Kidney epithelial cell (primary cell): ENCODE data around the gene NFIA. TPM values are rescaled to one million over a fixed set of nuclear protein-coding genes. Genes with fewer than 3 reads are reported as not detected.

Experiments used
- DNase-seq: peaks from one replicate; pipeline ENCODE4 v3.0.0-alpha.2; 2010; ENCODE audit warnings: low read depth
- H3K27me3 ChIP-seq: 2 replicates; pipeline ENCODE4 v1.6.0; 2011; ENCODE audit warnings: low read length; ENCODE audit not compliant: control insufficient read depth, insufficient read depth
- H3K36me3 ChIP-seq: 2 replicates; pipeline ENCODE4 v1.5.1; 2011; ENCODE audit warnings: low read length; ENCODE audit not compliant: control insufficient read depth, insufficient read depth
- H3K4me3 ChIP-seq: 2 replicates; pipeline ENCODE4 v1.5.1; 2011; ENCODE audit warnings: low read depth, mild to moderate bottlenecking, control low read depth, low read length
- total RNA-seq: library from RNA; depleted of rRNA; stranded (reverse); fragments of >200 nt; gene quantifications from 2 replicates; pipeline ENCODE4 v1.2.3, GENCODE V29; 2015
- TF ChIP-seq, protein P1 (sequence below): IDR thresholded peaks from 2 replicates; pipeline ENCODE4 v1.5.1; 2011; ENCODE audit warnings: mild to moderate bottlenecking, moderate library complexity, low read length, control low read depth, inconsistent platforms; ENCODE audit not compliant: insufficient read depth, poor library complexity, severe bottlenecking

NFIA gene
- total RNA-seq, 1 donor from 2014 or later: 3.5 TPM

DNA sequence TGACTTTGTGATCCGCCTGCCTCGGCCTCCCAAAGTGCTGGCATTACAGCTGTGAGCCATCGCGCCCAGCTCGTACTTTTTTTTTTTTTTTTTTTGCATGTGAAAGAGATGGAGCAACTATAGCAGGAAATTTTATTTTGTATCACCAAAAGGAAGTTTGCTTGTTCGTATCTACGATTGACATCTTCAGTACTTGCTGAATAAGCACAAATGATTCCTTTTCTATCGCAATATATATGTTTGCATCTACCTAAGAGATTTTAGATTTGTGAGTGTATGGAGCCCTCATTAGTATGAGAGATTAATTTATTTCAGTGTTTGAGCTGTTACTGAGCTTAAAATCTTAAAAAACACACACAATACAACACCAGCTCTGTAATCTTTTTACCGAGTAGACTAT lies 143.1 kb downstream of the NFIA start:
- no peaks in the 10 kb centered on the region for H3K36me3 ChIP-seq
- no peaks in the 10 kb centered on the region for H3K27me3 ChIP-seq
- TF ChIP-seq, protein P1, sequence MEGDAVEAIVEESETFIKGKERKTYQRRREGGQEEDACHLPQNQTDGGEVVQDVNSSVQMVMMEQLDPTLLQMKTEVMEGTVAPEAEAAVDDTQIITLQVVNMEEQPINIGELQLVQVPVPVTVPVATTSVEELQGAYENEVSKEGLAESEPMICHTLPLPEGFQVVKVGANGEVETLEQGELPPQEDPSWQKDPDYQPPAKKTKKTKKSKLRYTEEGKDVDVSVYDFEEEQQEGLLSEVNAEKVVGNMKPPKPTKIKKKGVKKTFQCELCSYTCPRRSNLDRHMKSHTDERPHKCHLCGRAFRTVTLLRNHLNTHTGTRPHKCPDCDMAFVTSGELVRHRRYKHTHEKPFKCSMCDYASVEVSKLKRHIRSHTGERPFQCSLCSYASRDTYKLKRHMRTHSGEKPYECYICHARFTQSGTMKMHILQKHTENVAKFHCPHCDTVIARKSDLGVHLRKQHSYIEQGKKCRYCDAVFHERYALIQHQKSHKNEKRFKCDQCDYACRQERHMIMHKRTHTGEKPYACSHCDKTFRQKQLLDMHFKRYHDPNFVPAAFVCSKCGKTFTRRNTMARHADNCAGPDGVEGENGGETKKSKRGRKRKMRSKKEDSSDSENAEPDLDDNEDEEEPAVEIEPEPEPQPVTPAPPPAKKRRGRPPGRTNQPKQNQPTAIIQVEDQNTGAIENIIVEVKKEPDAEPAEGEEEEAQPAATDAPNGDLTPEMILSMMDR: no peak
- H3K4me3 ChIP-seq: no peak overlapping the region
- no peak for DNase-seq

DNA sequence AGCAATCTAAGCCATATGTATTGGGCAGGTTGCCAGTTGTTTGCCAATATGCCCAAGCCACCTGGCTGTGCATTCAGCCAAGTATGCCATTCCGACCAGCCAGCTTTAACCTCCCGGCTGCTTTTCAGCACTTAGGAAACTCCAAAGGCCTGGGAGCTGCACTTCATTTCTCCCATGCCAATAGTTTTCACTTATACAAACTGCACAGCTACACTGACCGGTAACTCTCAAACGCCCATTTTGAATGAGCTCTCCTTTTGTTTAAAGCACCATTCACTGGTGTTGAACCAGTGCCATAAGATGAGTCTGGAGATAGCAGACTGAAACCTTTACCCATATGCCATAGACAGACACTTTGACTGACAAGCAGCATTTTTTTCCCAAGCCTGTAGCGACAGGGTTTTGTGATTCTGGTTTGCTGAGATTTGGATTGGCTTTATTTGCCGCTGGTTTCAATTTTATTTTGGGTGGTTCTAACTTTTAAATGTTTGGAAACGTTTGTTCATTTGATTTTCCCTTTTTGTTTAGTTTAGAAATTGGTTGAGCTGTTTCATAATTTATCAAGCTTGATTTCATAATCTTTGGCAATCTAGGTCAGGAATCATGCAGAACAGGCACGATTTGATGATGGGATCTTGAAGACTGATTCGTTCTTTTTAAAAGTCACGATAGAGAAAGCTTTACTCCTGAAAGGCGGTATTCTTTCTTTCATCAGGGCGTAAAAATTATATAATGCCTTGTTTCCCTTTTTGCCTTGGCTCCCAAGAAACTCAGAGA lies 144.6 kb downstream of the NFIA start:
- no peaks in the 10 kb centered on the region for H3K27me3 ChIP-seq
- no peak overlapping the region for H3K4me3 ChIP-seq
- DNase-seq: no peak
- no peaks in the 10 kb centered on the region for H3K36me3 ChIP-seq
- TF ChIP-seq, protein P1: no peak

- no peaks in the 10 kb centered on the region for H3K27me3 ChIP-seq
- TF ChIP-seq, protein P1: no peak
- H3K36me3 ChIP-seq: no peaks in the 10 kb centered on the region
- no peak for DNase-seq
- H3K4me3 ChIP-seq: no peak overlapping the region
Measured at GRCh38 chr1:61227857-61228550, 145.6 kb downstream of the NFIA start.

GRCh38 chr1:61230523-61230922 lies 148.2 kb downstream of the NFIA start:
- H3K4me3 ChIP-seq: no peak overlapping the region
- H3K36me3 ChIP-seq: no peaks in the 10 kb centered on the region
- no peak for DNase-seq
- no peaks in the 10 kb centered on the region for H3K27me3 ChIP-seq
- TF ChIP-seq, protein P1: no peak

GRCh38 chr1:61231795-61232194 lies 149.4 kb downstream of the NFIA start:
- TF ChIP-seq, protein P1: no peak
- no peaks in the 10 kb centered on the region for H3K27me3 ChIP-seq
- DNase-seq: no peak
- no peaks in the 10 kb centered on the region for H3K36me3 ChIP-seq
- H3K4me3 ChIP-seq: no peak overlapping the region
